Neural progenitor cell (in vitro differentiated cells): Measurements from ENCODE around the gene UBAP1. TPM values are rescaled to one million over a fixed set of nuclear protein-coding genes. Genes with fewer than 3 reads are reported as not detected.
"Not testable (repeated sequence)": the region's sequence is repeated elsewhere in the genome, so short reads cannot be mapped to it uniquely, and the experiment has no call there.

Experiments
- DNase-seq: peaks from one replicate; pipeline ENCODE4 v3.0.0-alpha.2; 2016; ENCODE audit warnings: low spot score
- H2AFZ ChIP-seq: fragments of 200-600 bp; sonication (generic); replicated peaks from 2 replicates; pipeline ENCODE4 v1.6.1; 2016; ENCODE audit warnings: antibody characterized with exemption
- H3F3A ChIP-seq: fragments of 200-600 bp; sonication (generic); 2 replicates; pipeline ENCODE4 v1.6.1; 2016; ENCODE audit warnings: antibody characterized with exemption, low read depth
- H3K27ac ChIP-seq: fragments of 200-600 bp; sonication (generic); 2 replicates; pipeline ENCODE4 v1.5.1; 2016; ENCODE audit warnings: mild to moderate bottlenecking
- H3K27me3 ChIP-seq: fragments of 200-600 bp; sonication (generic); 2 replicates; pipeline ENCODE4 v1.6.1; 2016; ENCODE audit warnings: mild to moderate bottlenecking, moderate library complexity
- H3K36me3 ChIP-seq: fragments of 200-600 bp; sonication (generic); 2 replicates; pipeline ENCODE4 v1.5.1; 2016
- H3K4me1 ChIP-seq: fragments of 200-600 bp; sonication (generic); 2 replicates; pipeline ENCODE4 v1.6.1; 2016; ENCODE audit warnings: mixed run types
- H3K4me2 ChIP-seq: fragments of 200-600 bp; sonication (generic); 2 replicates; pipeline ENCODE4 v1.6.1; 2016
- H3K4me3 ChIP-seq: fragments of 200-600 bp; sonication (generic); 2 replicates; pipeline ENCODE4 v1.5.1; 2016
- H3K79me2 ChIP-seq: fragments of 200-600 bp; sonication (generic); 2 replicates; pipeline ENCODE4 v1.6.1; 2016; ENCODE audit warnings: low read depth
- H3K9ac ChIP-seq: fragments of 200-600 bp; sonication (generic); 2 replicates; pipeline ENCODE4 v1.6.1; 2016
- H3K9me3 ChIP-seq: fragments of 200-600 bp; sonication (generic); 2 replicates; pipeline ENCODE4 v1.5.1; 2016; ENCODE audit warnings: low read depth
- H4K20me1 ChIP-seq: fragments of 200-600 bp; sonication (generic); 2 replicates; pipeline ENCODE4 v1.6.1; 2016; ENCODE audit warnings: low read depth
- H3K27ac Mint-ChIP-seq: 3 replicates; pipeline ENCODE4 v1.8.0; 2021; ENCODE audit warnings: mixed read lengths
- H3K27me3 Mint-ChIP-seq: 2 replicates; pipeline ENCODE4 v1.8.0; 2022; ENCODE audit warnings: low read depth, mild to moderate bottlenecking, inconsistent platforms, moderate library complexity, mixed read lengths; ENCODE audit not compliant: insufficient read depth
- H3K36me3 Mint-ChIP-seq: 3 replicates; pipeline ENCODE4 v1.8.0; 2021; ENCODE audit warnings: mixed read lengths
- H3K4me1 Mint-ChIP-seq: 3 replicates; pipeline ENCODE4 v1.8.0; 2021; ENCODE audit warnings: mixed read lengths
- H3K4me3 Mint-ChIP-seq: 3 replicates; pipeline ENCODE4 v1.8.0; 2021; ENCODE audit warnings: mild to moderate bottlenecking, moderate library complexity, mixed read lengths
- H3K9me3 Mint-ChIP-seq: 3 replicates; pipeline ENCODE4 v1.8.0; 2020; ENCODE audit warnings: mixed read lengths
- EZH2 ChIP-seq: fragments of 200-600 bp; sonication (generic); IDR thresholded peaks from 2 replicates; pipeline ENCODE4 v1.6.1; 2017; ENCODE audit warnings: antibody characterized with exemption, mild to moderate bottlenecking, moderate library complexity
- EZH2phosphoT487 ChIP-seq: fragments of 200-600 bp; sonication (generic); IDR thresholded peaks from 2 replicates; pipeline ENCODE4 v1.6.1; 2017; ENCODE audit warnings: antibody characterized with exemption
- total RNA-seq: library from RNA; depleted of rRNA; stranded (reverse); fragments of >200 nt; gene quantifications from 2 replicates; pipeline ENCODE4 v1.2.3, GENCODE V29; 2015; ENCODE audit warnings: low replicate concordance
- TF ChIP-seq, protein P1 (sequence below): fragments of 200-600 bp; sonication (generic); IDR thresholded peaks from 2 replicates; pipeline ENCODE4 v1.5.1; 2017; ENCODE audit warnings: antibody characterized with exemption, mild to moderate bottlenecking

The UBAP1 gene
- total RNA-seq, 1 donor from 2014 or later, result 21.7 TPM

DNA sequence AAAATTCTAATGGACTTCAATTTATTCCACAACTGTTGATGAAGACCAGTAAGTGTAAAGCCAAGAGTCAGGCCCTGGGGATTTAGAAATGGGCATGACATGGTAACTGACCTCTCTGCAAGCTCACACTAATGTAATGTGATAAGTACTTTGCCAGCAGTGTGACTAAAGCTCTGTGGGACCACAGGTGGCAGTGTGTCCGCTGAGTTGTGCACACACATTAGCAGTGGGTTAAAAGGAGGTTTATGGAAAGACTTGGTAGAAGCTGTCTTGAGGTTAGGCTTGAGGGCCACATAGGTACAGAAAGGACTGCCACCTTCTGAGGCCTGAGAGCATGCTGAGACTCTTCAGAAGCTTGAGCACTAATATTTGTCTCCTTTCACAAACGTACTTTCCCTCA is 67.6 kb downstream of the UBAP1 start:
- Mint-ChIP-seq H3K4me1 (peaks cover 3% of the 10 kb centered on the region), H3K27ac (no peak overlapping the region), H3K36me3 (peaks cover 34% of the 10 kb centered on the region), H3K9me3 (no peaks in the 10 kb centered on the region), H3K4me3 (no peak overlapping the region), H3K27me3 (peaks cover 2% of the 10 kb centered on the region)
- no peak for DNase-seq
- no peak overlapping the region for H3K9ac ChIP-seq
- H4K20me1 ChIP-seq, result peaks cover 18% of the 10 kb centered on the region
- H3K9me3 ChIP-seq, result no peaks in the 10 kb centered on the region
- no peak overlapping the region for H3K4me3 ChIP-seq
- H3F3A ChIP-seq, result no peaks in the 10 kb centered on the region
- no peaks in the 10 kb centered on the region for H3K4me1 ChIP-seq
- H3K4me2 ChIP-seq, result no peak overlapping the region
- H3K27me3 ChIP-seq, result no peaks in the 10 kb centered on the region
- TF ChIP-seq, protein P1, sequence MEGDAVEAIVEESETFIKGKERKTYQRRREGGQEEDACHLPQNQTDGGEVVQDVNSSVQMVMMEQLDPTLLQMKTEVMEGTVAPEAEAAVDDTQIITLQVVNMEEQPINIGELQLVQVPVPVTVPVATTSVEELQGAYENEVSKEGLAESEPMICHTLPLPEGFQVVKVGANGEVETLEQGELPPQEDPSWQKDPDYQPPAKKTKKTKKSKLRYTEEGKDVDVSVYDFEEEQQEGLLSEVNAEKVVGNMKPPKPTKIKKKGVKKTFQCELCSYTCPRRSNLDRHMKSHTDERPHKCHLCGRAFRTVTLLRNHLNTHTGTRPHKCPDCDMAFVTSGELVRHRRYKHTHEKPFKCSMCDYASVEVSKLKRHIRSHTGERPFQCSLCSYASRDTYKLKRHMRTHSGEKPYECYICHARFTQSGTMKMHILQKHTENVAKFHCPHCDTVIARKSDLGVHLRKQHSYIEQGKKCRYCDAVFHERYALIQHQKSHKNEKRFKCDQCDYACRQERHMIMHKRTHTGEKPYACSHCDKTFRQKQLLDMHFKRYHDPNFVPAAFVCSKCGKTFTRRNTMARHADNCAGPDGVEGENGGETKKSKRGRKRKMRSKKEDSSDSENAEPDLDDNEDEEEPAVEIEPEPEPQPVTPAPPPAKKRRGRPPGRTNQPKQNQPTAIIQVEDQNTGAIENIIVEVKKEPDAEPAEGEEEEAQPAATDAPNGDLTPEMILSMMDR, result no peak
- H3K79me2 ChIP-seq, result peaks cover 16% of the 10 kb centered on the region
- H2AFZ ChIP-seq, result no peak overlapping the region
- no peaks in the 10 kb centered on the region for H3K36me3 ChIP-seq
- H3K27ac ChIP-seq, result no peak overlapping the region

DNA sequence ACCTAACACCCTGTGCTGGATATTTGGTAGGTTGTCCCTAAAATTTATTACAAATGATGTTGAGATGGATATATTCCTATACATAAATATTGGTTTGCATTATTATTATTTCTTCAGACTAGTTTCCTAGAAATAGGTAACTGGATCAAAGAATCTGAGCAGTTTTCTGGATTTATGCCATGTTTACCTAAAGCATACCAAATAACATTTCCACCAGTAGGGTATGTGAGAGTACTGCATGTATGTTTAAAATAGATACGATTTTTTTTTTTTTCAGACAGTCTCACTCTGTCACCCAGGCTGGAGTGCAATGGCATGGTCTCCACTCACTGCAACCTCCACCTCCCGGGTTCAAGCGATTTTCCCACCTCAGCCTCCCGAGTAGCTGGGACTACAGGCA is 68.9 kb downstream of the UBAP1 start:
- H3K27ac Mint-ChIP-seq, H2AFZ ChIP-seq, H3K4me2 ChIP-seq, H3K4me3 Mint-ChIP-seq, H3K4me3 ChIP-seq, H3K27me3 Mint-ChIP-seq, H3K36me3 ChIP-seq, H3K9me3 ChIP-seq, H3K4me1 Mint-ChIP-seq, H3F3A ChIP-seq, H3K27ac ChIP-seq, H3K9ac ChIP-seq, DNase-seq, H3K4me1 ChIP-seq, H3K9me3 Mint-ChIP-seq, H3K27me3 ChIP-seq: not testable (repeated sequence)
- H3K79me2 ChIP-seq, result peaks cover 16% of the 10 kb centered on the region
- H4K20me1 ChIP-seq, result peaks cover 22% of the 10 kb centered on the region
- H3K36me3 Mint-ChIP-seq, result peaks cover 28% of the 10 kb centered on the region

DNA sequence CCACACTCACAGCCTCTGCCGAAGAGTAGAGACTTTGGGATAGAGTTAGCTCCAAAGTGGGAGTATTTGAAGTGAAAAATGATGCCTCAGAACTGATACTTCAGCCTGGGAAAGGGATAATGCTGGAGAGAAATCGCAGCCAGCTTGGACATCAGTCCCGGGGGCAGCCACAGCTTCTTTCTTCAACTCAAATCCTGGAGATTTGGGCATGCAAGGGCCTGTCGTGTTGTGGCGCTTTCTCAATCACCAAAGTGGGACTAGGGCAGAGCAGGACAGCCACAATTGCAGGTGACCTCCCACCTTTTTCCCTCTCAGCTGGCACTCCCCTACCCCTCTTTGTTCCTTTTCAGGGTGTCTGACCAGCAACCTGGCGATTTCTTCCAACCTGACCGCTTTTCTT is 70.4 kb downstream of the UBAP1 start:
- Mint-ChIP-seq H3K27me3 (peaks cover 5% of the 10 kb centered on the region), H3K4me1 (peaks cover 7% of the 10 kb centered on the region), H3K27ac (no peak overlapping the region), H3K4me3 (no peak overlapping the region), H3K36me3 (peaks cover 20% of the 10 kb centered on the region), H3K9me3 (no peaks in the 10 kb centered on the region)
- H3K79me2 ChIP-seq, result peaks cover 16% of the 10 kb centered on the region
- H4K20me1 ChIP-seq, result peaks cover 23% of the 10 kb centered on the region
- no peak overlapping the region for H2AFZ ChIP-seq
- no peak for DNase-seq
- no peak overlapping the region for H3K9ac ChIP-seq
- H3F3A ChIP-seq, result peaks cover 9% of the 10 kb centered on the region
- H3K4me3 ChIP-seq, result no peak overlapping the region
- no peaks in the 10 kb centered on the region for H3K36me3 ChIP-seq
- no peak for TF ChIP-seq EZH2
- no peak for TF ChIP-seq EZH2phosphoT487
- TF ChIP-seq, protein P1, result no peak
- H3K27me3 ChIP-seq, result no peaks in the 10 kb centered on the region
- no peaks in the 10 kb centered on the region for H3K4me1 ChIP-seq
- no peak overlapping the region for H3K4me2 ChIP-seq
- no peak overlapping the region for H3K27ac ChIP-seq
- H3K9me3 ChIP-seq, result no peaks in the 10 kb centered on the region

DNA sequence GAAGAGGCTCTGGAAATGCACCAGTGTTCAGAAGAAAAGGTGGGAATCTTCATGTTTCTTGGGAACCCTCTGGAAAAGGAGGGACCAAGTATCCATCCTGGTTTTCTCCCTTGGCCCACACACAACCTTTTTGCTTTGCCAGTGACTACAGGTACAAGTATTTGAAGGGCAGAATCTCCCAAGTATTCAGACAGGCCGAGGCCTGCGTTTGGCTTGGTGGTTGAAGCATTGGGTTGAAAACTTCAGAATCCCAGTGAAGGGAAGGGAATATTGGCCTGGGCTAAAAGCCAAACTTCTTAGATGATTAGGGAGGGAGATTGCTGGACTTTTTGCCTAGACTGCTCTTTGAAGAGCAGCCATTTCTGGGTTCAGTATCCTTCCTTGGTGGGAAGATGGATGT is 71.9 kb downstream of the UBAP1 start:
- H3K36me3 ChIP-seq, result no peaks in the 10 kb centered on the region
- TF ChIP-seq EZH2 (no peak), EZH2phosphoT487 (no peak)
- TF ChIP-seq, protein P1, result no peak

More for the DNA sequence above, 71.9 kb downstream of the UBAP1 start:
- Histone ChIP-seq H4K20me1 (peaks cover 23% of the 10 kb centered on the region), H2AFZ (no peak overlapping the region), H3K27ac (no peak overlapping the region), H3K4me2 (no peak overlapping the region), H3F3A (peaks cover 9% of the 10 kb centered on the region), H3K79me2 (peaks cover 16% of the 10 kb centered on the region), H3K4me1 (no peaks in the 10 kb centered on the region), H3K9me3 (no peaks in the 10 kb centered on the region), H3K9ac (no peak overlapping the region), H3K27me3 (no peaks in the 10 kb centered on the region), H3K4me3 (no peak overlapping the region)
- peaks cover 5% of the 10 kb centered on the region for H3K27me3 Mint-ChIP-seq
- peaks cover 20% of the 10 kb centered on the region for H3K36me3 Mint-ChIP-seq
- H3K4me3 Mint-ChIP-seq, result no peak overlapping the region
- no peak for DNase-seq
- H3K9me3 Mint-ChIP-seq, result no peaks in the 10 kb centered on the region
- no peak overlapping the region for H3K27ac Mint-ChIP-seq
- H3K4me1 Mint-ChIP-seq, result peaks cover 7% of the 10 kb centered on the region
